Activated T-helper 17 cell treated with anti-CD3 and anti-CD28 coated beads, Interleukin-2, amount 50 U/mL, for 72 hours (primary cell): ENCODE data around the gene EEF1AKMT3. TPM values are rescaled to one million over a fixed set of nuclear protein-coding genes. Genes with fewer than 3 reads are reported as not detected.

ENCODE experiments used
- ATAC-seq: fragments of 150-1000 bp; cut with Tn5 transposase; replicated peaks from 2 replicates; pipeline ENCODE4 v1.10.0; 2021; ENCODE audit warnings: mild to moderate bottlenecking, moderate library complexity
- H3K27ac Mint-ChIP-seq: one replicate; pipeline ENCODE4 v1.8.0; 2022; ENCODE audit warnings: mixed read lengths
- H3K27me3 Mint-ChIP-seq: one replicate; pipeline ENCODE4 v1.8.0; 2022; ENCODE audit warnings: mixed read lengths
- H3K36me3 Mint-ChIP-seq: one replicate; pipeline ENCODE4 v1.8.0; 2022; ENCODE audit warnings: low read depth, mild to moderate bottlenecking, mixed read lengths
- H3K4me1 Mint-ChIP-seq: one replicate; pipeline ENCODE4 v1.8.0; 2022; ENCODE audit warnings: mixed read lengths
- H3K4me3 Mint-ChIP-seq: one replicate; pipeline ENCODE4 v1.8.0; 2022; ENCODE audit warnings: mild to moderate bottlenecking, mixed read lengths
- H3K9me3 Mint-ChIP-seq: one replicate; pipeline ENCODE4 v1.8.0; 2022; ENCODE audit warnings: mixed read lengths
- total RNA-seq, 2 donors: library from RNA; stranded (reverse); gene quantifications; one replicate each; pipeline ENCODE4 v1.2.3, GENCODE V29; 2022

EEF1AKMT3 gene
- total RNA-seq: 10 to 100 TPM in 1 of 2 donors, 1 to 10 TPM in 1; 5.4 to 11.5 TPM

DNA sequence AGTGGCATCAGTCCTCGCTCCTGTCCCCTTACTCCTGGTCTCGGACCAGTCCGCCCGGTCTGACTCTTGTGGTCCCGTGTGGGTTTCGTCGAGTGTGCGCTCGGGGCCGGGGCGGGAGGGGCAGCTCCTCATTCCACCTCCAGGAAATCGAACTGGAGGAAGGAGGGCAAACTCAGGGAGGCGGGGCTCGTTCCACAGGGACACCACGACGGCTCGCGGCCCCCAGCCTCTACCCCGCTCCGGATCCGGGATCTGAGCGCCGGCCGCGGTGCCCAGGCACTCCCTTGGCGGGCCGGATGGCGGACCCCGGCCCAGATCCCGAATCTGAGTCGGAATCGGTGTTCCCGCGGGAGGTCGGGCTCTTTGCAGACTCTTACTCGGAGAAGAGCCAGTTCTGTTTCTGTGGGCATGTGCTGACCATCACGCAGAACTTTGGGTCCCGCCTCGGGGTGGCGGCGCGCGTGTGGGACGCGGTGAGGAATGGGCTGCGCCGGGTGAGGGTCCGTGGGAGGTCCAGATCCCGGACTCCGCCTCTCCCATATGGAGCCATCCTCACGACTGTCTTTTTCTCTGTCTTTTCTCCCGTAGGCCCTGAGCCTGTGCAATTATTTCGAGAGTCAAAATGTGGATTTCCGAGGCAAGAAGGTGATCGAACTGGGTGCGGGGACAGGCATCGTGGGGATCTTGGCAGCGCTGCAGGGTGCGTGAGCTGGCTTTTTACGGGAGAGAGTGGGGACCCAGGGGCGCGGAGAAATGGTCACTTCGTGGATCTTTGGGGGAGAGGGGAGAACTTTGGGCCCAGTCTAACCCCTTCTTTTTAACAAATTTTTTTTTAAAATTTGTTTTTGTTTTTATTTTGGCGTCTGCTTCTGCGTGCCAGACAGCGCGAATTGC lies at the start of gene EEF1AKMT3:
Gene EEF1AKMT3, plus strand, starts transcription at position 186 of the 894 bp plus-strand sequence. Its CDS starts 111 bp downstream, at position 297.
- H3K36me3 Mint-ChIP-seq: peaks cover 60% of the 10 kb centered on the region
- H3K4me1 Mint-ChIP-seq: peaks cover 30% of the 10 kb centered on the region
- H3K27ac Mint-ChIP-seq: peak within 1 kb of the TSS; percentile 96
- H3K9me3 Mint-ChIP-seq: no peaks in the 10 kb centered on the region
- H3K27me3 Mint-ChIP-seq: no peaks in the 10 kb centered on the region
- H3K4me3 Mint-ChIP-seq: peak within 1 kb of the TSS; percentile 95
- ATAC-seq: peak; percentile 48

- H3K36me3 Mint-ChIP-seq: peaks cover 67% of the 10 kb centered on the region
- H3K4me1 Mint-ChIP-seq: peaks cover 19% of the 10 kb centered on the region
- no peaks in the 10 kb centered on the region for H3K9me3 Mint-ChIP-seq
- ATAC-seq: peak; percentile 6
- H3K27ac Mint-ChIP-seq: peak overlapping the region; percentile 43
- H3K27me3 Mint-ChIP-seq: no peaks in the 10 kb centered on the region
- no peak overlapping the region for H3K4me3 Mint-ChIP-seq
These were observed 49.4 kb upstream of the EEF1AKMT3 start for GRCh38 chr12:57722716-57723629.

DNA sequence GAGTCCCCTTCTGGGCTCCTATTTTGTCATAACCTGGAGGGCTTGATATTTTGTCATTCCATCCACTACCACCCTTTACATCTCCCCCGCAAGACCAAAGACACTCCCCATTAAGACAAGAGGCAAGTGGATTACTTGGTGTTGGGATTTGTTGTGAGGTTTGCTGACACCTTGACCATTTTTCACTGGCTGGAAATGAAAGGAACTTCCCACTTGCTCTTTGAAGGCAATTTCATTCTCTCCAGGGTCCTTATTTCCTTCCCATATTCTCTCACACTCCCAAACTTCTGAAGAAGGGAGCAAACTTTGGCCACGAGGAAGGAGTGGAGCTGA lies 48.8 kb upstream of the EEF1AKMT3 start:
- no peak overlapping the region for H3K4me3 Mint-ChIP-seq
- no peaks in the 10 kb centered on the region for H3K9me3 Mint-ChIP-seq
- no peak for ATAC-seq
- H3K36me3 Mint-ChIP-seq: peaks cover 67% of the 10 kb centered on the region
- H3K27ac Mint-ChIP-seq: peak overlapping the region; percentile 43
- no peaks in the 10 kb centered on the region for H3K27me3 Mint-ChIP-seq
- H3K4me1 Mint-ChIP-seq: peaks cover 21% of the 10 kb centered on the region

- Mint-ChIP-seq H3K27me3 (no peaks in the 10 kb centered on the region), H3K9me3 (no peaks in the 10 kb centered on the region), H3K4me1 (peaks cover 19% of the 10 kb centered on the region), H3K36me3 (peaks cover 67% of the 10 kb centered on the region), H3K27ac (peak overlapping the region; percentile 43), H3K4me3 (no peak overlapping the region)
- ATAC-seq: peak; percentile 8
These were observed 48.1 kb upstream of the EEF1AKMT3 start for GRCh38 chr12:57724003-57724935.

- H3K9me3 Mint-ChIP-seq: no peaks in the 10 kb centered on the region
- peak overlapping the region; percentile 42 for H3K27ac Mint-ChIP-seq
- no peak overlapping the region for H3K4me3 Mint-ChIP-seq
- no peaks in the 10 kb centered on the region for H3K27me3 Mint-ChIP-seq
- peaks cover 16% of the 10 kb centered on the region for H3K4me1 Mint-ChIP-seq
- H3K36me3 Mint-ChIP-seq: peaks cover 67% of the 10 kb centered on the region
- ATAC-seq: no peak
These were observed 47.3 kb upstream of the EEF1AKMT3 start for GRCh38 chr12:57724936-57725740.

GRCh38 chr12:57725851-57726150 lies 46.6 kb upstream of the EEF1AKMT3 start:
- peak overlapping the region; percentile 64 for H3K27ac Mint-ChIP-seq
- no peaks in the 10 kb centered on the region for H3K27me3 Mint-ChIP-seq
- ATAC-seq: no peak
- H3K4me3 Mint-ChIP-seq: peak overlapping the region; percentile 64
- peaks cover 16% of the 10 kb centered on the region for H3K4me1 Mint-ChIP-seq
- peaks cover 67% of the 10 kb centered on the region for H3K36me3 Mint-ChIP-seq
- no peaks in the 10 kb centered on the region for H3K9me3 Mint-ChIP-seq

DNA sequence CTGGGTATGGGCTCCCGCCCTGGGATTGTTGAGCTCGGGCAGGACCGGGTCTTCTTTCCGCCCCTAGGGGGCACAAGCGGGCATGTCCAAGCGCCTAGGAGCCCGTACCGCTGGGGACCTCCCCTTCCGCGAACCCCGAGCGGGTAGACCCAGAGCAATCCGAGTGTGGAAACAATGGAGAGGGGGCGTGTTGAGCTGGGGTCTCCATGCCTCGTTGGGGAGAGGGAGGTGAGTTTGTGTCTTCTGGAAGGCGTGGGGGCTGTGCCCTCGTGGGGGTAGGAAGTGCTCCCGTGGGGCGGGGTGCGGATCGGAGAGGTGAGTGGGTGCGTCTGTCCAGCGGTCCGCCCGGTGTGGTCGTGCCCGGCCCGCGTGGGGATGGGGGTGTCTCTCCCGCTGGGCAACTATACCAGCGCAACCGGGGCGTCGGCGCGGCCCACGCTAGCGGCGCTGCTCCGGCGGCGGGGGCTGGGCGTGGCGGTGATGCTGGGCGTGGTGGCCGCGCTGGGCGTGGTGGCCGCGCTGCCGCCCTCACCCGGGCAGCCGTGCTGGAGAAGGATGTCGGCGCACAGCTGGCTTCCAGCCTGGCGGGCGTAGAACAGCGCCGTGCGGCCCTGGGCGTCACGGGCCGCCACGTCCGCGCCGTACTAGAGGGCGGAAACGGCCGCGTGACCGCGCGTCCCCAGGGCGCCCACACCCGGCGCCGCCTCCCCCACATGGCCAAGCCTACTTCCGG lies 46.1 kb upstream of the EEF1AKMT3 start:
- Mint-ChIP-seq H3K4me3 (peak overlapping the region; percentile 64), H3K4me1 (peaks cover 16% of the 10 kb centered on the region), H3K27ac (peak overlapping the region; percentile 64), H3K27me3 (no peaks in the 10 kb centered on the region), H3K9me3 (no peaks in the 10 kb centered on the region), H3K36me3 (peaks cover 68% of the 10 kb centered on the region)
- ATAC-seq: peak; percentile 63

DNA sequence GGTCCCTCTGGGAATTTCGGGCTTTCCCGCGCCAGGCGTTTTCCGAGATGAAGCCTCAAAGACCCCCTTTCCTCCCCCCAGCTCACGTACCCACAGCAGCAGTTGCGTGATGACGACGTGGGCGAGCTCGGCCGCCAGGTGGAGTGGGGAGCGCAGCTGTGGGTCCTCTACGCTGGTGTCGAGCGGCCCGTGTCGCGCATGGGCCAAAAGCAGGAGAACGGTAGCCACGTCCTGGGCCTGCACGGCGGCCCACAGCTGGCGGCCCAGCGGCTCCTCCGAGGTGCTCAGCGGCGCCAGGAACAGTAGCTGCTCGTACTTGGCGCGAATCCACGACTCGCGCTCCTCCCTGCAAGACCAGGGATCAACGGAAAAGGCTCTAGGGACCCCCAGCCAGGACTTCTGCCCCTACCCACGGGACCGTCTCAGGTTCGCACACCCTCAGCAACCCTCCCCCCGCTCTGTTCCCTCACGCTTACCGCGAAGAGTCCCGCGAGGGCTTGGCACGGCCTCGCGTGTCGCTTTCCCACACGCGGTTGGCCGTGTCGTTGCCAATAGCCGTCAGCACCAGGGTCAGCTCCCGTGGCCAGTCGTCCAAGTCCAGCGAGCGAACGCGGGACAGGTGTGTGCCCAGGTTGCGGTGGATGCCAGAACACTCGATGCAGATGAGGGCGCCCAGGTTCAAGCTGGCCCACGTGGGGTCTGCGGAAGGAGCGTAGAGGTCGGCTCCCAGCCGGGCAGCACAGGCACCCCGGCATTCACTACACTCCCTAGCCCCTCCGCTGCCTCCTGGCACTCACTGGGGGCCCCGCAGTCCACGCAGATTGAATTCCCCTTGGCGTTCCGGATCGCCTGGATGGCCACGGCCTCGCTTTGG lies 45.3 kb upstream of the EEF1AKMT3 start:
- no peak overlapping the region for H3K27ac Mint-ChIP-seq

DNA sequence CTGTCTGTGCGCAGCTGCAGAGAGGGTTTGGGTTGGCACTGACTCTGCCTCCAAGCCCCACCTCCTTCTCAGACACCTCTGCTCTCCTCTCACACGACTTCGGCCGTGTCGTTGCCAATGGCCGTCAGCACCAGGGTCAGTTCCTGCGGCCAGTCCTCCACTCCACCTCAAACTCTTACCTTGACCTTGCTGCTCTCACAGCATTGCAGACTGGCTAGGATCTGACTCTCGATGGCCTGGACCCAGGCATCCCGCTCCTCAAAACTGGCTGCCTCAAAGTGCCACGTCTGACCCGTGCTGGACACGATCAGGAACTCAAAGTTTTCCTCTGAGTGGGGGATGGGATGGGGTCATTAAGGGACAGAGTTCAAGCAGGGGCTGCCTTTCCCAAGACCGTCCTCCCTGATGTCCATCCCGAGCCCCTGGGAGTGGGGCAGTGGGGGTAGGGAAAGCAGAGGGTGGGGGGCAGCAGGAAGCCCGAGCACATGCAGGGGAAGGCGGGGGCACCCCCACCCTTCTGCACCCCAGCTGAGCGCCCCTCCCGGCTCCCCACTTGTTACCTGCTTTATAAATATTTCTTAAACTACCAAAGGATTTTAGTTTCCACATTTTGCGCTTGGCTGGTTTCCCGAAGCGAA lies 44.5 kb upstream of the EEF1AKMT3 start:
- H3K36me3 Mint-ChIP-seq: peaks cover 74% of the 10 kb centered on the region
- no peaks in the 10 kb centered on the region for H3K27me3 Mint-ChIP-seq
- H3K27ac Mint-ChIP-seq: peak overlapping the region; percentile 51
- no peak for ATAC-seq
- H3K4me3 Mint-ChIP-seq: no peak overlapping the region
- H3K9me3 Mint-ChIP-seq: no peaks in the 10 kb centered on the region
- H3K4me1 Mint-ChIP-seq: peaks cover 16% of the 10 kb centered on the region

More for the DNA sequence above, 45.3 kb upstream of the EEF1AKMT3 start:
- no peak for ATAC-seq
- H3K27me3 Mint-ChIP-seq: no peaks in the 10 kb centered on the region
- H3K4me3 Mint-ChIP-seq: no peak overlapping the region
- peaks cover 68% of the 10 kb centered on the region for H3K36me3 Mint-ChIP-seq
- H3K4me1 Mint-ChIP-seq: peaks cover 11% of the 10 kb centered on the region
- H3K9me3 Mint-ChIP-seq: no peaks in the 10 kb centered on the region

- ATAC-seq: no peak
- Mint-ChIP-seq H3K27me3 (no peaks in the 10 kb centered on the region), H3K27ac (no peak overlapping the region), H3K9me3 (no peaks in the 10 kb centered on the region), H3K4me3 (no peak overlapping the region), H3K36me3 (peaks cover 89% of the 10 kb centered on the region), H3K4me1 (peaks cover 16% of the 10 kb centered on the region)
These were observed 43.0 kb upstream of the EEF1AKMT3 start for GRCh38 chr12:57729321-57729844.

DNA sequence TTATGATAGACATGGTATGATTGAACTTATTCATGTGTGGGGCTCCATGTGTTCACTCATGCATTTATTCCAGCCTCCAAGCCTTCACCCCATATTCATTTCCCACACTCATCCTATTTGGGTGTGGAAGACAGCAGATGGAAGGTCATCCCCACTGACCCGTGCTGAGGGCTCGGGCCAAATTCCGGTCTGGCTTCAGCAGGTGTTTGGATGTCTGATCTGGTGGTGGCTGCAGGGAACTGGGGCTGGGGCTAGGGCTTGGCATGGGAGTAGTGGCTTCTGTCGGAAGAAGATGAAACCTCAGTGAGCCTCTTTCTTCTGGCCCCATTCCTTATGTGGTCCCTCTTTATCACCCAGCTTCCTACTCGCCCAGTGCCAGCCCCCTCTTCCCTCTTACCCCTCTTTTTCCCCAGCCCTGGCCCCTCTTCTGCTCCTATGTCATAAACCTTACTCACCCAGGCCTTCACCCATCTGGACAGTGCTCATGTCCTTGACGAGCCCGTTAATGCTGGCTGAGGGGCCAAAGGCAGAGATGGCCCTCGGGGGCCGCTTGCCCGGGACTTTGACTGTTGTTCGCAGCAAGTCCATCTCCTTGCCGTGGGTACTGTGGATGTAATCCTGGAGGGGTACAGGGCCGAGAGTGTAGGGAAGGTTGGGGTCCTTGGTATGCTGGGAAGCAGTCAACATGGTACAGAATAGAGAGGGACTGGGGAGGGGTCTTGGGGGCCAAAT lies 41.9 kb upstream of the EEF1AKMT3 start:
- Mint-ChIP-seq H3K27me3 (no peaks in the 10 kb centered on the region), H3K4me1 (peaks cover 10% of the 10 kb centered on the region), H3K9me3 (no peaks in the 10 kb centered on the region), H3K27ac (no peak overlapping the region), H3K4me3 (no peak overlapping the region), H3K36me3 (peaks cover 93% of the 10 kb centered on the region)
- no peak for ATAC-seq
